GM06990 (cell line): ENCODE data around the gene SFTPD.

Experiments used
- DNase-seq: peaks from one replicate; pipeline ENCODE4 v3.0.0-alpha.2; 2011; ENCODE audit not compliant: insufficient read length; ENCODE audit errors: extremely low read depth
- H3K27me3 ChIP-seq: replicated peaks from 2 replicates; pipeline ENCODE4 v1.6.0; 2011; ENCODE audit warnings: low read length; ENCODE audit not compliant: control insufficient read depth, insufficient read depth
- H3K36me3 ChIP-seq: 2 replicates; pipeline ENCODE4 v1.5.1; 2011; ENCODE audit warnings: low read length; ENCODE audit not compliant: control insufficient read depth, insufficient read depth
- H3K4me3 ChIP-seq: replicated peaks from 2 replicates; pipeline ENCODE4 v1.5.1; 2011; ENCODE audit warnings: low read depth, mild to moderate bottlenecking, control low read depth, low read length
- CTCF ChIP-seq: IDR thresholded peaks from 2 replicates; pipeline ENCODE4 v1.5.1; 2011; ENCODE audit warnings: low read length, control low read depth, mild to moderate bottlenecking, inconsistent platforms; ENCODE audit not compliant: insufficient read depth, poor library complexity, severe bottlenecking

SFTPD gene

GRCh38 chr10:79932307-79932706, 16.6 kb downstream of the SFTPD start:
- Histone ChIP-seq H3K36me3 (no peaks in the 10 kb centered on the region), H3K27me3 (no peaks in the 10 kb centered on the region), H3K4me3 (no peak overlapping the region)
- no peak for TF ChIP-seq CTCF
- DNase-seq = no peak

DNA sequence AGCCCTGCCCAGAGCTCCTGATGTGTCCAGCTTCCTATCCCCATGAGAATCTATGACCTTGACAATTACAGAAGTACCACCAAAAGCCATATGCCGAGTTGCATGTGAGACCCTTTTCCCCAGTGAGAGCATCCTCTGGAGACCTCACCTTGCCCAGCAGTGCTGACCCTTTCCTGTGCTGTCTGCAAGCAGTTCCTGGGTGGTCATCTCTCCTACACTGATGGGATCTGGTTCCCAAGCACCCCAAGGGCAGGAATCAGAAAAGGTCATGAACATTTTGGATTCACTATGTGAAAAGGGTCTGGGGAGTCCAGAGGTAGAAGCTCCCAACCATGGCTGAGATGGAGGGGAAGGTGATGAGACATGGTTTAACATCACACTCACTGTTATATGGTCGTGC, 18.2 kb downstream of the SFTPD start:
- no peak for DNase-seq
- no peak for TF ChIP-seq CTCF
- no peaks in the 10 kb centered on the region for H3K27me3 ChIP-seq
- H3K36me3 ChIP-seq = no peaks in the 10 kb centered on the region
- no peak overlapping the region for H3K4me3 ChIP-seq

GRCh38 chr10:79930267-79930666, 18.6 kb downstream of the SFTPD start:
- H3K27me3 ChIP-seq = no peaks in the 10 kb centered on the region
- no peaks in the 10 kb centered on the region for H3K36me3 ChIP-seq
- DNase-seq = no peak
- H3K4me3 ChIP-seq = no peak overlapping the region
- no peak for TF ChIP-seq CTCF

- H3K36me3 ChIP-seq = no peaks in the 10 kb centered on the region
- H3K27me3 ChIP-seq = no peaks in the 10 kb centered on the region
- no peak overlapping the region for H3K4me3 ChIP-seq
- TF ChIP-seq CTCF = peak; percentile 93
- DNase-seq = peak; percentile 44
Measured at GRCh38 chr10:79929409-79929904, 19.4 kb downstream of the SFTPD start.

- Histone ChIP-seq H3K36me3 (no peaks in the 10 kb centered on the region), H3K4me3 (no peak overlapping the region), H3K27me3 (no peaks in the 10 kb centered on the region)
- TF ChIP-seq CTCF = no peak
- no peak for DNase-seq
Measured at GRCh38 chr10:79928028-79928583, 20.8 kb downstream of the SFTPD start.

DNA sequence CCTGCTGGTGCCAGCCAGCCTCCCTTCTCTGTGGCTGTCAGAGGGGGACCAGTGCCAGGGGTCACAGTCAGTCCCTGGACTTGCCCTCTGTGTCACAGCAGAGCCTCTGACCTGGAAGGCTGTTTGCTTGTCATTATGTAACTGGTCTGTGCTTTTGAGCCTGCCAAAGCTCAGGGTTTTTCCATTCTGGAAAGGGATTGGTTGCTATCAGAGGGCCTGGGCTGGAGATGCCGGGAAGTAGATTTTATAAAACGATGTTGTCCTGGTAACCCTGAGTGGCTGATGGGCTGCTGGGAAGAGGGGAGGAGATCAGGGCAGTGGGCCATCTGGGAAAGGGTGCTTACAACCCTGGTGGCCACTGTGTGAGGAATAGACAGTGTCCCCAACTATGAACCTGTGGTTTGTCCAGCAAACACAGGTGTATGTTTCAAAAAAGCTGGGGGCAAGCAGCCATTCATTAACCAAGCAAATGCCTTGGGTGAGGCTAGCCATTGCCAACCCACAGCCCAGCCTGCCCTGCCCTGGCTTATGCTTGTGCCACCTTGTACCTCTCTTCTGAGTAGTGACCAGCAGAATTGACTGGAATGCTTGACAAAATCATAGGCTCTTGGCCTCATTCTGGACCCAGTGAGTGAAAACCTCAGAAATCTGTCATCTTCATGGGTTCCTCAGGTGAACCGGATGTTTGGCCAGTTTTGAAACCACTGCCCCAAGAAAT, 21.6 kb downstream of the SFTPD start:
- no peak for DNase-seq
- Histone ChIP-seq H3K27me3 (no peaks in the 10 kb centered on the region), H3K4me3 (no peak overlapping the region), H3K36me3 (no peaks in the 10 kb centered on the region)
- no peak for TF ChIP-seq CTCF
